ENCODE data around the gene FZD1.

The FZD1 gene

GRCh38 chr7:91286432-91286831 lies 22.2 kb downstream of the FZD1 start:
- Histone ChIP-seq H3K27me3 (ENCODE audit: control insufficient read depth, insufficient read depth, low read length, poor library complexity, severe bottlenecking) (no peaks in the 10 kb centered on the region), H3K27ac (ENCODE audit: insufficient read depth, low read depth, low read length, poor library complexity, severe bottlenecking) (no peak overlapping the region)
- WGBS, 2 experiments: 65 to 72% methylated on average over 6 of the region's 6 CpGs

GRCh38 chr7:91287371-91288084 lies 23.3 kb downstream of the FZD1 start:
- Histone ChIP-seq H3K4me3 (ENCODE audit: insufficient read depth, low read depth, low read length) (no peak overlapping the region), H3K27me3 (ENCODE audit: control insufficient read depth, insufficient read depth, low read length, poor library complexity, severe bottlenecking) (no peaks in the 10 kb centered on the region), H3K9me3 (ENCODE audit: control insufficient read depth, low read length) (no peaks in the 10 kb centered on the region), H3K27ac (ENCODE audit: insufficient read depth, low read depth, low read length, poor library complexity, severe bottlenecking) (no peak overlapping the region), H3K4me1 (ENCODE audit: control insufficient read depth, insufficient read depth, low read length) (peaks cover 23% of the 10 kb centered on the region), H3K36me3 (ENCODE audit: control insufficient read depth, insufficient read depth, low read length) (no peaks in the 10 kb centered on the region)
- 60 to 65% methylated on average over 4 of the region's 4 CpGs for WGBS, 2 experiments

More at GRCh38 chr7:91286432-91286831, 22.2 kb downstream of the FZD1 start:
- H3K4me3 ChIP-seq (ENCODE audit: insufficient read depth, low read depth, low read length): no peak overlapping the region
- H3K4me1 ChIP-seq (ENCODE audit: control insufficient read depth, insufficient read depth, low read length): peaks cover 23% of the 10 kb centered on the region
- no peaks in the 10 kb centered on the region for H3K9me3 ChIP-seq (ENCODE audit: control insufficient read depth, low read length)
- no peaks in the 10 kb centered on the region for H3K36me3 ChIP-seq (ENCODE audit: control insufficient read depth, insufficient read depth, low read length)

DNA sequence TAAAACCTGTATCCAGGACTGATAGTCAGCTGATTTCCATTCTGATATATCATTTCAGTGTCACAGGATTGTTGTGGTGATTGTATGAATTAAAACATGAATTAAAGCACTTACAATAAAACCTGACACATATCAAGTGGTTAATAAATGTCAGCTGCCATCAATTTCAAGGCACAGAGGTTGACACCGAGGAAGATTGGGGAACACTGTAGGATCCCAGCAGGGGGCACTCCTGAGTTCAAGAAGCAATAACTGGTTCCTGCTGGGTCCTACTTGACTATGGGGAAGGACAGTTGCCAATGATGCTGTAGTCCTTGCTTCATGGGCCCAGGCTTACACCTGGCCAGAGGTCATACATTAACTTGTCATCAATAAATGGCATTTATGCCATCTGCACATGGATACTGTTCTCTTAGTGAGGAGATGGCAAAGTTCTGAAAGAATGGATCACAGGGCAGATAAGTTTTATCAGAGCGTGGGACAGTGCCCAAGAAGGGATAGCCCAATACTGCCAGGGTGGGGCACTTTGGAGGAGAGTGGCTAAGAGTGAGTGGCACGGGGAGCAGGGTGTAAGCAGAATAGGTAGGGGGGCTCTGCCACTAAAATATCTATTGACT lies 24.1 kb downstream of the FZD1 start:
- 75 to 77% methylated on average over 3 of the region's 3 CpGs for WGBS, 2 experiments
- Histone ChIP-seq H3K36me3 (ENCODE audit: control insufficient read depth, insufficient read depth, low read length) (no peaks in the 10 kb centered on the region), H3K4me3 (ENCODE audit: insufficient read depth, low read depth, low read length) (no peak overlapping the region), H3K9me3 (ENCODE audit: control insufficient read depth, low read length) (no peaks in the 10 kb centered on the region), H3K4me1 (ENCODE audit: control insufficient read depth, insufficient read depth, low read length) (peaks cover 23% of the 10 kb centered on the region), H3K27me3 (ENCODE audit: control insufficient read depth, insufficient read depth, low read length, poor library complexity, severe bottlenecking) (no peaks in the 10 kb centered on the region), H3K27ac (ENCODE audit: insufficient read depth, low read depth, low read length, poor library complexity, severe bottlenecking) (no peak overlapping the region)

DNA sequence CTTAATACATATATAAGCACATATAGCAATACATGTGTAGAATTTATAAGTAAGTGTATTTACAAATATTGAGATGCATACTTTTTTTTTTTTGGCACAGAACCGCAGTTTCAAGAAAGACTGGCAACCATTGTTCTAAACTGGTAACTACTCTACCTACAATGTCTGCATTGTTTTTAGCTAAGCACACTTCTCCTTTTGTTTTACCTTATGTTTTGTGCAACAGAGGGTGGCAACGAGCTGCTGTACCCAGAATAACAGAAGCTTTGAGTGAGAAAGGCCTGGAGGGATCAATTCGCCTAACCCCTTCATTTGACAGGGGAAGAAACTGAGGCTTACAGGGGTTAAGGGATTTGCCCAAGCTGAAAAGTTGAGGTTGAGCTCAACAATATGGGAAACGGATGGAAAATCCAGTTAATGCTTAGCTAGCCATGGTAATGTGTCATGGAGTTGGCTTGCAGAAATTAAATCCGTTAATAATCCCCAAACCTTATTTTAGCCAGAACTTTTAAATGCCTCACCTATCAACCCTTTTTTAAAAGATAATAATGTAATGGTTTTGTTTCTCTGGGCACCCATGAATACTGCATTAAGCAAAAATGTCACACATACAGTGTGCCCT lies 25.5 kb downstream of the FZD1 start:
- 81 to 84% methylated on average over 4 to 5 of the region's 5 CpGs for WGBS, 2 experiments
- Histone ChIP-seq H3K4me1 (ENCODE audit: control insufficient read depth, insufficient read depth, low read length) (peaks cover 17% of the 10 kb centered on the region), H3K36me3 (ENCODE audit: control insufficient read depth, insufficient read depth, low read length) (no peaks in the 10 kb centered on the region), H3K4me3 (ENCODE audit: insufficient read depth, low read depth, low read length) (no peak overlapping the region), H3K27ac (ENCODE audit: insufficient read depth, low read depth, low read length, poor library complexity, severe bottlenecking) (no peak overlapping the region), H3K9me3 (ENCODE audit: control insufficient read depth, low read length) (no peaks in the 10 kb centered on the region), H3K27me3 (ENCODE audit: control insufficient read depth, insufficient read depth, low read length, poor library complexity, severe bottlenecking) (no peaks in the 10 kb centered on the region)

GRCh38 chr7:91291302-91291701 lies 27.1 kb downstream of the FZD1 start:
- no peak overlapping the region for H3K4me3 ChIP-seq (ENCODE audit: insufficient read depth, low read depth, low read length)
- peaks cover 14% of the 10 kb centered on the region for H3K4me1 ChIP-seq (ENCODE audit: control insufficient read depth, insufficient read depth, low read length)
- no peaks in the 10 kb centered on the region for H3K36me3 ChIP-seq (ENCODE audit: control insufficient read depth, insufficient read depth, low read length)
- H3K27me3 ChIP-seq (ENCODE audit: control insufficient read depth, insufficient read depth, low read length, poor library complexity, severe bottlenecking): no peaks in the 10 kb centered on the region
- no peak overlapping the region for H3K27ac ChIP-seq (ENCODE audit: insufficient read depth, low read depth, low read length, poor library complexity, severe bottlenecking)
- WGBS, 2 experiments: 94 to 96% methylated on average over 5 of the region's 5 CpGs
- H3K9me3 ChIP-seq (ENCODE audit: control insufficient read depth, low read length): no peaks in the 10 kb centered on the region

GRCh38 chr7:91291902-91292301 lies 27.7 kb downstream of the FZD1 start:
- 90 to 95% methylated on average over 1 of the region's 1 CpG for WGBS, 2 experiments
- no peaks in the 10 kb centered on the region for H3K27me3 ChIP-seq (ENCODE audit: control insufficient read depth, insufficient read depth, low read length, poor library complexity, severe bottlenecking)

DNA sequence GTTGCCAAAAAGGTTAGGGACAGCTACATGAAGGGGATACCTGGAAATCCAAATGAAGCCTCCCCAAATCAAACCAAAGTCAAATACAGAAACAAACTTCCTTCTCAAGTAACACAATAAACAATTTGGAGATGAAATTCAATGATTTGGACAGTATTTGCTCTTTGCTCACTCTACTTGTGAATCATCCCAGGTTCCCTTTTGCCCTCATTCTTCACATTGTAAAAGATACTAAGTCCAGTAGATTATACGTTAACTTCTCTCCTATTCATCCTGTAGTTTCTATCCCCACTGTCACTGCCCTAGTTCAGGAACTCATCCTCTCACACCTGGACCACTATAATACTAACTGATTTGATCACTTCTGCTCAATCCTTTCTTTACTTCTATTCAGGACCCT lies 28.3 kb downstream of the FZD1 start:
- Histone ChIP-seq H3K9me3 (ENCODE audit: control insufficient read depth, low read length) (no peaks in the 10 kb centered on the region), H3K27ac (ENCODE audit: insufficient read depth, low read depth, low read length, poor library complexity, severe bottlenecking) (no peak overlapping the region), H3K4me1 (ENCODE audit: control insufficient read depth, insufficient read depth, low read length) (peaks cover 3% of the 10 kb centered on the region), H3K27me3 (ENCODE audit: control insufficient read depth, insufficient read depth, low read length, poor library complexity, severe bottlenecking) (no peaks in the 10 kb centered on the region), H3K36me3 (ENCODE audit: control insufficient read depth, insufficient read depth, low read length) (no peaks in the 10 kb centered on the region), H3K4me3 (ENCODE audit: insufficient read depth, low read depth, low read length) (no peak overlapping the region)
- WGBS, 2 experiments: 92 to 96% methylated on average over 1 of the region's 1 CpG

More at GRCh38 chr7:91291902-91292301, 27.7 kb downstream of the FZD1 start:
- Histone ChIP-seq H3K4me1 (ENCODE audit: control insufficient read depth, insufficient read depth, low read length) (peaks cover 8% of the 10 kb centered on the region), H3K36me3 (ENCODE audit: control insufficient read depth, insufficient read depth, low read length) (no peaks in the 10 kb centered on the region), H3K27ac (ENCODE audit: insufficient read depth, low read depth, low read length, poor library complexity, severe bottlenecking) (no peak overlapping the region), H3K9me3 (ENCODE audit: control insufficient read depth, low read length) (no peaks in the 10 kb centered on the region), H3K4me3 (ENCODE audit: insufficient read depth, low read depth, low read length) (no peak overlapping the region)

- 97% methylated on average over 2 of the region's 2 CpGs for WGBS, 2 experiments
- no peak overlapping the region for H3K27ac ChIP-seq (ENCODE audit: insufficient read depth, low read depth, low read length, poor library complexity, severe bottlenecking)
- no peaks in the 10 kb centered on the region for H3K36me3 ChIP-seq (ENCODE audit: control insufficient read depth, insufficient read depth, low read length)
- H3K4me3 ChIP-seq (ENCODE audit: insufficient read depth, low read depth, low read length): no peak overlapping the region
- H3K4me1 ChIP-seq (ENCODE audit: control insufficient read depth, insufficient read depth, low read length): no peaks in the 10 kb centered on the region
- H3K27me3 ChIP-seq (ENCODE audit: control insufficient read depth, insufficient read depth, low read length, poor library complexity, severe bottlenecking): no peaks in the 10 kb centered on the region
- no peaks in the 10 kb centered on the region for H3K9me3 ChIP-seq (ENCODE audit: control insufficient read depth, low read length)
These were observed 28.9 kb downstream of the FZD1 start for GRCh38 chr7:91293136-91293535.

DNA sequence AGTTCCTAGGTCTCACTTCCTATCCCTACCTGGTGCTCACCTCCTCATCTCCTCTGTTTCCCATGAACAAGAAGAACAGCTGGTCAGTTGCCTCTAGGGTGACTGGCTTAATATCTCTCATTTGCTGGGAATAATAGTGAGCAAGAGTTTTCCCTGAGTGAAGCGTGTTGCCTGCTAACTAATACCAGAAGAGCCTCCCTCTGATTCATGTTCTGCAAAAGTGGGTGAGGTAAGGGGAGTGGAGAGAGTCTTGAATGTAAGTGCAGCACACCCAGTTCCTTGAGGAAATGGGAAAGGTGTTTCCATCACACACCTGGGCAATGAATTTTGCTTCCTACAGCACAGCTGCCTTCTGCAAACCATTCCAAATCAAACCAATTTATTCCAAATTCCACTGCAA lies 29.6 kb downstream of the FZD1 start:
- H3K4me1 ChIP-seq (ENCODE audit: control insufficient read depth, insufficient read depth, low read length): no peaks in the 10 kb centered on the region
- no peaks in the 10 kb centered on the region for H3K36me3 ChIP-seq (ENCODE audit: control insufficient read depth, insufficient read depth, low read length)
- H3K27ac ChIP-seq (ENCODE audit: insufficient read depth, low read depth, low read length, poor library complexity, severe bottlenecking): no peak overlapping the region
- H3K4me3 ChIP-seq (ENCODE audit: insufficient read depth, low read depth, low read length): no peak overlapping the region
- no peaks in the 10 kb centered on the region for H3K27me3 ChIP-seq (ENCODE audit: control insufficient read depth, insufficient read depth, low read length, poor library complexity, severe bottlenecking)
- WGBS, 2 experiments: 97 to 100% methylated on average over 1 of the region's 1 CpG
- H3K9me3 ChIP-seq (ENCODE audit: control insufficient read depth, low read length): no peaks in the 10 kb centered on the region

GRCh38 chr7:91294639-91295220 lies 30.5 kb downstream of the FZD1 start:
- no peaks in the 10 kb centered on the region for H3K4me1 ChIP-seq (ENCODE audit: control insufficient read depth, insufficient read depth, low read length)
- no peaks in the 10 kb centered on the region for H3K27me3 ChIP-seq (ENCODE audit: control insufficient read depth, insufficient read depth, low read length, poor library complexity, severe bottlenecking)
- H3K27ac ChIP-seq (ENCODE audit: insufficient read depth, low read depth, low read length, poor library complexity, severe bottlenecking): no peak overlapping the region
- H3K9me3 ChIP-seq (ENCODE audit: control insufficient read depth, low read length): no peaks in the 10 kb centered on the region
- 89 to 92% methylated on average over 5 to 6 of the region's 6 CpGs for WGBS, 2 experiments
- no peak overlapping the region for H3K4me3 ChIP-seq (ENCODE audit: insufficient read depth, low read depth, low read length)
- no peaks in the 10 kb centered on the region for H3K36me3 ChIP-seq (ENCODE audit: control insufficient read depth, insufficient read depth, low read length)
